Natural killer cell (primary cell): ENCODE results near the gene DIAPH2. TPM values are rescaled to one million over a fixed set of nuclear protein-coding genes. Genes with fewer than 3 reads are reported as not detected.

Experiments
- ATAC-seq, 3 donors: fragments of 150-1000 bp in 2 of 3; fragments of 200-7000 bp in 1 of 3; cut with Tn5 transposase; 1 replicate in 1 of 3; 2 replicates in 2 of 3; pipeline ENCODE4 v1.10.0; 2021; ENCODE audit warnings: mild to moderate bottlenecking in 2 of 3, moderate library complexity in 2 of 3
- DNase-seq, 2 donors: peaks; one replicate each; pipeline versions ENCODE4 v3.0.0 to v3.0.0-alpha.2; 2013 to 2021; ENCODE audit warnings: mixed read lengths in 1 of 2
- H3K27ac ChIP-seq: one replicate; pipeline ENCODE4 v1.5.1; 2013; ENCODE audit warnings: mild to moderate bottlenecking, low read length
- H3K27me3 ChIP-seq: one replicate; pipeline ENCODE4 v1.6.1; 2013; ENCODE audit warnings: low read length; ENCODE audit not compliant: control insufficient read depth, insufficient read depth
- H3K36me3 ChIP-seq: one replicate; pipeline ENCODE4 v1.6.1; 2013; ENCODE audit warnings: low read length; ENCODE audit not compliant: control insufficient read depth, insufficient read depth
- H3K4me1 ChIP-seq: one replicate; pipeline ENCODE4 v1.6.1; 2013; ENCODE audit warnings: low read length; ENCODE audit not compliant: control insufficient read depth, insufficient read depth
- H3K4me3 ChIP-seq: one replicate; pipeline ENCODE4 v1.5.1; 2013; ENCODE audit warnings: low read length
- H3K9me3 ChIP-seq: one replicate; pipeline ENCODE4 v1.6.1; 2013; ENCODE audit warnings: low read length; ENCODE audit not compliant: control insufficient read depth, insufficient read depth
- H3K27ac Mint-ChIP-seq, 2 donors: one replicate each; pipeline ENCODE4 v1.8.0; 2022; ENCODE audit warnings: mild to moderate bottlenecking in 2 of 2, mixed read lengths in 2 of 2, moderate library complexity in 1 of 2
- H3K27me3 Mint-ChIP-seq, 2 donors: one replicate each; pipeline ENCODE4 v1.8.0; 2022; ENCODE audit warnings: low read depth in 2 of 2, mixed read lengths in 2 of 2
- H3K36me3 Mint-ChIP-seq: one replicate; pipeline ENCODE4 v1.8.0; 2022; ENCODE audit warnings: mixed read lengths
- H3K4me1 Mint-ChIP-seq, 2 donors: one replicate each; pipeline ENCODE4 v1.8.0; 2022; ENCODE audit warnings: mixed read lengths in 2 of 2
- H3K4me3 Mint-ChIP-seq: one replicate; pipeline ENCODE4 v1.8.0; 2022; ENCODE audit warnings: mild to moderate bottlenecking, moderate library complexity, mixed read lengths
- H3K9me3 Mint-ChIP-seq, 2 donors: one replicate each; pipeline ENCODE4 v1.8.0; 2022; ENCODE audit warnings: mixed read lengths in 2 of 2
- CTCF ChIP-seq: fragments of 200-600 bp; IDR thresholded peaks from one replicate; pipeline ENCODE4 v1.8.0; 2022; ENCODE audit warnings: antibody characterized with exemption
- WGBS: methylation state at CpG from one replicate; pipeline ENCODE4 v1.1.7; 2013; ENCODE audit warnings: missing lambda C conversion rate; ENCODE audit not compliant: insufficient coverage; 5-methylcytosine and 5-hydroxymethylcytosine counted together
- intact Hi-C: fragments of 100-400 bp; cut with micrococcal nuclease; formaldehyde crosslinking; loops from one replicate; pipeline ENCODE4 v1.14.2; 2022
- total RNA-seq, 4 donors: library from RNA; stranded (reverse); fragments of 120-200 nt in 1 of 4; gene quantifications; one replicate each; pipeline versions ENCODE4 v1.2.3 to v1.2.4, GENCODE V29; 2013 to 2022

The DIAPH2 gene
- total RNA-seq, 3 donors from 2014 or later (not counting 1 experiment from before 2014, with no cell fraction given), result 17.0 to 18.2 (median 17.0) TPM

GRCh38 chrX:97524997-97525396 lies 840.4 kb downstream of the DIAPH2 start:
- no peak overlapping the region for H3K4me3 Mint-ChIP-seq
- Histone ChIP-seq H3K36me3 (no peaks in the 10 kb centered on the region), H3K27ac (no peak overlapping the region), H3K9me3 (no peaks in the 10 kb centered on the region), H3K4me3 (no peak overlapping the region), H3K27me3 (no peaks in the 10 kb centered on the region), H3K4me1 (no peaks in the 10 kb centered on the region)
- H3K27me3 Mint-ChIP-seq, result no peaks in the 10 kb centered on the region
- H3K4me1 Mint-ChIP-seq, result peaks cover 8 to 9% of the 10 kb centered on the region in 2 donors
- peaks cover 2 to 3% of the 10 kb centered on the region in 2 donors for H3K9me3 Mint-ChIP-seq
- peaks cover 11% of the 10 kb centered on the region for H3K36me3 Mint-ChIP-seq
- DNase-seq, result no peak
- TF ChIP-seq CTCF, result no peak
- intact Hi-C loops, result no loop called here
- no peak for ATAC-seq
- H3K27ac Mint-ChIP-seq, result no peak overlapping the region
- 89% methylated on average over 3 of the region's 3 CpGs for WGBS

GRCh38 chrX:97525981-97526380 lies 841.3 kb downstream of the DIAPH2 start:
- H3K4me3 Mint-ChIP-seq, result no peak overlapping the region
- H3K9me3 ChIP-seq, result no peaks in the 10 kb centered on the region

GRCh38 chrX:97527725-97528124 lies 843.1 kb downstream of the DIAPH2 start:
- H3K27ac ChIP-seq, result no peak overlapping the region
- Mint-ChIP-seq H3K4me1 (peaks cover 8 to 9% of the 10 kb centered on the region in 2 donors), H3K4me3 (no peak overlapping the region), H3K27me3 (no peaks in the 10 kb centered on the region), H3K27ac (no peak overlapping the region), H3K36me3 (peaks cover 18% of the 10 kb centered on the region), H3K9me3 (peaks cover 4 to 10% of the 10 kb centered on the region in 2 donors)
- no peaks in the 10 kb centered on the region for H3K27me3 ChIP-seq
- H3K4me3 ChIP-seq, result no peak overlapping the region
- H3K36me3 ChIP-seq, result no peaks in the 10 kb centered on the region
- no CpG with 5 or more reads among the region's 1 CpG for WGBS
- H3K9me3 ChIP-seq, result no peaks in the 10 kb centered on the region
- H3K4me1 ChIP-seq, result no peaks in the 10 kb centered on the region
- DNase-seq (no peak), ATAC-seq (no peak)
- intact Hi-C loops, result no loop called here
- TF ChIP-seq CTCF, result no peak

More at GRCh38 chrX:97525981-97526380, 841.3 kb downstream of the DIAPH2 start:
- Histone ChIP-seq H3K27me3 (no peaks in the 10 kb centered on the region), H3K36me3 (no peaks in the 10 kb centered on the region), H3K4me1 (no peaks in the 10 kb centered on the region), H3K27ac (no peak overlapping the region), H3K4me3 (no peak overlapping the region)
- intact Hi-C loops, result no loop called here
- Mint-ChIP-seq H3K27ac (no peak overlapping the region), H3K36me3 (peaks cover 18% of the 10 kb centered on the region), H3K4me1 (peaks cover 8 to 9% of the 10 kb centered on the region in 2 donors), H3K9me3 (peaks cover 4 to 7% of the 10 kb centered on the region in 2 donors), H3K27me3 (no peaks in the 10 kb centered on the region)
- ATAC-seq, result no peak
- DNase-seq, result no peak
- TF ChIP-seq CTCF, result no peak
- 100% methylated on average over 2 of the region's 3 CpGs for WGBS

- Histone ChIP-seq H3K4me1 (no peaks in the 10 kb centered on the region), H3K4me3 (no peak overlapping the region), H3K9me3 (no peaks in the 10 kb centered on the region), H3K27me3 (no peaks in the 10 kb centered on the region), H3K36me3 (no peaks in the 10 kb centered on the region), H3K27ac (no peak overlapping the region)
- H3K27me3 Mint-ChIP-seq, result no peaks in the 10 kb centered on the region
- ATAC-seq, result no peak
- no peak for DNase-seq
- no CpG with 5 or more reads among the region's 1 CpG for whole genome bisulfite sequencing
- no peak overlapping the region for H3K4me3 Mint-ChIP-seq
- peaks cover 4 to 10% of the 10 kb centered on the region in 2 donors for H3K9me3 Mint-ChIP-seq
- intact Hi-C loops, result no loop called here
- no peak for TF ChIP-seq CTCF
- no peak overlapping the region for H3K27ac Mint-ChIP-seq
- H3K36me3 Mint-ChIP-seq, result peaks cover 18% of the 10 kb centered on the region
- H3K4me1 Mint-ChIP-seq, result peaks cover 8 to 9% of the 10 kb centered on the region in 2 donors
These were observed 845.0 kb downstream of the DIAPH2 start for GRCh38 chrX:97529536-97530200.
